Stimulated activated CD8-positive, alpha-beta memory T cell treated with anti-CD3 and anti-CD28 coated beads, Interleukin-15, amount 100 ng/mL, for 24 hours (primary cell): ENCODE results near the gene SLC30A3.
"Not testable (repeated sequence)": the region's sequence is repeated elsewhere in the genome, so short reads cannot be mapped to it uniquely, and the experiment has no call there.

Experiments used
- DNase-seq: peaks from one replicate; pipeline ENCODE4 v3.0.0-alpha.2; 2020; ENCODE audit warnings: low read depth

Gene SLC30A3, protein sequence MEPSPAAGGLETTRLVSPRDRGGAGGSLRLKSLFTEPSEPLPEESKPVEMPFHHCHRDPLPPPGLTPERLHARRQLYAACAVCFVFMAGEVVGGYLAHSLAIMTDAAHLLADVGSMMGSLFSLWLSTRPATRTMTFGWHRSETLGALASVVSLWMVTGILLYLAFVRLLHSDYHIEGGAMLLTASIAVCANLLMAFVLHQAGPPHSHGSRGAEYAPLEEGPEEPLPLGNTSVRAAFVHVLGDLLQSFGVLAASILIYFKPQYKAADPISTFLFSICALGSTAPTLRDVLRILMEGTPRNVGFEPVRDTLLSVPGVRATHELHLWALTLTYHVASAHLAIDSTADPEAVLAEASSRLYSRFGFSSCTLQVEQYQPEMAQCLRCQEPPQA

DNA sequence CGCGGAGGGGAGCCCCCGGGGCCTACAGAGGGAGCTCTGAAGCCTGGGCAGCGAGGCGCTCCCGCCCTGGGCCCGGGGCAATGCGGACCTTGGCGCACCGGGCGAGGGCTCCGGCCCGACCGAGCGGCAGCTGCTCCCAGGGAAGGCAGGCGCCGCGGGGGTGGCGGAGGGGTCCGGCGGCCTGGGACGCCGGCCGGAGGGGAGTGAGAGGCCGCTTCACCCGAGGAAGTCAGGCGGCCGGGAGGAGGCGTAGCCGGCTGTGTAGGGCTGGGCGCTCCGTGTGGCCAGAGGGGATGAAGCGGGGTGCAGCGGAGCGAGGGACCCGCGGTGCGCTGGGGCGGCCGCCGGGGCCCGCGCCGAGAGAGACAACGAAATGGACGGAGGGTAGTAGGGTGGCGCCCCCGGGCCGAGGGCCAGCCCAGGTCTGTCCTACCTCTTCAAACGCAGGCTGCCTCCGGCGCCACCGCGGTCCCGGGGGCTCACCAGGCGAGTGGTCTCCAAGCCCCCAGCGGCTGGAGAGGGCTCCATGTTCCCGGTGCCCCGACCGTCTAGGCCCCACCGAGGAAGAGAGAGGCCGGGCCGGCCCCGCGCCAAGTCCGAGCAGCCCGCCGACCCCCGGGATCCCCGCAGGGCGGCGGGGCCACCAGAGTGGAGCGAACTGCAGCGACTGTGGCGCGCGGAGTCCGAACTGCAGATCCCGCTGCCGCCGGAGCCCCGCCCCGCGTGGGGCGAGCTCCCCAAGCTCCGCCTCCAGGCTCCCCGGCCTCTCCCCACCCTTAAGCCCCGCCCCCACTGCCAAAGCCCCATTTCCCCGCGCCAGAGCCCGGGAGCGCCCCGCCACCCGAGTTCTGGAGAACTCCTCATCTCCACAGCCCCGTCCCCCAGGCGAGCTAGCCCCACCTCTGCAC is at the start of gene SLC30A3:
SLC30A3 (minus strand) TSS at position 669 of the 908 bp plus-strand sequence; CDS start at position 528, 141 bp downstream.
- peak; percentile 47 for DNase-seq

DNA sequence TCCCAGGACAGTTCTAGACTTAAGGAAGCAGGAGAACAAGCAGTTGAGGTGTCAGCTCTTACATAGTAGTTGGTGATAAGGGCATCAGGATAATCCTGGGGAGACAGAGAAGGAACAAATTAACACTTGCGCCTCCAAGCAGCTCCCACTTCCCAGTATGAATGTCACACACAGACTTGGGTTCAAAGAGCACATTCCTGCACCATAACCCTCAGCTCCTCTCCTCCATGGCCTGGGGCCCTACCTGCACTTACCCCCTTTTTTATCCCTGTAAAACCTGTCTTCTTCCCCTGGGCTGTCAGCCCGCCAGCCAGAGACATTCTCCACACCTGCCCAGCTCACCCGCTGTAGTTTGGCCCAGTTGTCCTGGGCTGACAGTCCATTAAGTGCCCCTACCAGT is 49.3 kb upstream of the SLC30A3 start:
- no peak for DNase-seq

DNA sequence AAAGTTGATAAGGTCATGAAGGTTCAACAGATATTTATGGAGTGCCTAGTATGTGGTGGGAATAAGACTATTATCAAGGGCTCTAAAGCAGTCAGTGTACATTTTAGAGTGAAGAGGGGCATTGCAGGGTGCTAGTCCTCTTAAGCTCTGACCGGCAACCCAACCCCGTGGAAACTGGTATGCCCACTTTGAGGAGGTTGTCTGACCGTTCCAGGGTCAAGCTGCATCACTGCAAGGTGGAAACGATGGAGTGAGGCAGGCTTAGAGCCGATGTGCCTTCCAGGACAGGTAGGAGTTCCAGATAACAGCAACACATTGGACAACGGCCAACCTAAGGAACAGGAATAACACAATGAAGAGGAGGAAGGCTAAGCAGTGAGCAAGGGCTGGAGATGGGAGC is 46.8 kb upstream of the SLC30A3 start:
- no peak for DNase-seq

DNA sequence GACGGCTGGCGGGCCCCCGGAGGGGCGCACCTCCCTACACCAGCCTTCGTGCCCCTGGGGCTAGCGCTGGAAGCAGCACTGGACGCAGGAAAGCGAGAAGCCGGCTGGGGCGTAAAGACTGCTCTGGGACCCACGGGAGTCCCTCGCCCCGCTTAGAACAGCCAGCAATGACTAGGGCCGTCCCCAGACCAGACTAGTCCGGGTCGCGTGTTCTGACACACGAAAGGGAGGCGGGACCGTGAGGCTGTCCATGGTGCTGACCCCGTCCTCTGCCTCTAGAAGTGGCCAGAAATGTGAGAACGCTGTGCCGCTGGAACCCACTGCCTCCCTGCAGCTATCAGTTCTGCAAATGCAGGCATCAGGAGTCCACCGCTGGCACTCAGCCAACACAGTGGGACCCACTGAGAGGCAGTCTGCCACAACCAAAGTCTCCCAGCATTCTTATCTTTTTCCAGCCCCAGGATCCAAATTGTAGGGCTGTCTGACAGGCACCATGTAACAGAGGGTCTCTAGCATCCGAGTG is 45.6 kb upstream of the SLC30A3 start, which contains the start of gene UCN:
UCN (minus strand) TSS at position 87 of the 523 bp plus-strand sequence. CDS start 550 bp downstream, outside the sequence.
- no peak for DNase-seq

DNA sequence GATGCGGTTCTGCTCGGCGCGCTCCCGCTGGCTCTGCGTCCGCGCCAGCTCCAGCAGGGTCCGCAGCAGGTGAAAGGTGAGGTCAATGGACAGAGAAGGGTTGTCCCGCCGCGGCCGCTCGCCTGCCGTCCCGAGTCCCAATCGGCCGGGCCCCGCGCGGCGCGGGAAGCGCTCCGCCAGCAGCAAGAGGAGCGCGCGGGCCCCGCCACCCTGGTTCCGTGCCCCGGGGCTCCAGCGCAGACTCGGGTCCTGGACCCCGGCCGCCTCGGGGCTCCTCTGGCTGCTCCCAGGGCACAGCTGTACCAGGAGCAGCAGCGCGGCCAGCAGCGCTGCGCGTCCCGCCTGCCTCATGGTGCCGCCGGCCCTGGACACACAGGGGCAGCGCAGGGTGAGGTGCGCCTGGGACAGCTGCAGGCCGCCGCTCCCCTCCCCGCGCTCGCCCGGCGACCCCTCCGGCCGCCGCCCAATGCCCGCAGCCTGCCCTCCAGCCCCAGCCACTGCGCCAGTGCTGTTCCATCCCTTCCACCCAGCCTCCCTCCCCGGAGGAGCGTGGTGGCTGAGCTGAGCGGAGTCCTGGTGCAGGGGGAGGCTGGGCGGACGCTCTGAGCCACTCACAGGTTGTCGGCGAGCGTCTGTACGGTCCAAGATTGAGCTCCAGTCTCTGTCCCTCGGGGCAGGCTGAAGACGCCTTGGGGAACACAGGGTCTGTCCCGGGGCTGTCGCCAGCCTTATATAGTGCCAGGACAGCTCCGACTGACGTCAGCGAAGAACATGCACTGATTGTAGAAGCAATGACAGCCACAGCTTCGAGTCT is 44.9 kb upstream of the SLC30A3 start:
- no peak for DNase-seq

DNA sequence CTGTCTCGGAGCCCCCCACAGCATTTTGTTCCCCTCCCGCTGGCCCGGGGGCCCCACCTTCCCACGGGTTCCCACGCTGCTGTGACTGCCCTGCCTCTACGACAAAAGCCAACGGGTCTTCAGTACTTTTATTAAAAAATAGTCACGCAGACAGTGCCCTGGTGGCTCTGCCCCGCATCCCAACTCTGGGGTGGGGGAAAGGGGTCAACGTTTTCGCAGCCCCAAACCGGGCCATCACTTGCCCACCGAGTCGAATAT is 44.4 kb upstream of the SLC30A3 start:
- DNase-seq, result no peak

DNA sequence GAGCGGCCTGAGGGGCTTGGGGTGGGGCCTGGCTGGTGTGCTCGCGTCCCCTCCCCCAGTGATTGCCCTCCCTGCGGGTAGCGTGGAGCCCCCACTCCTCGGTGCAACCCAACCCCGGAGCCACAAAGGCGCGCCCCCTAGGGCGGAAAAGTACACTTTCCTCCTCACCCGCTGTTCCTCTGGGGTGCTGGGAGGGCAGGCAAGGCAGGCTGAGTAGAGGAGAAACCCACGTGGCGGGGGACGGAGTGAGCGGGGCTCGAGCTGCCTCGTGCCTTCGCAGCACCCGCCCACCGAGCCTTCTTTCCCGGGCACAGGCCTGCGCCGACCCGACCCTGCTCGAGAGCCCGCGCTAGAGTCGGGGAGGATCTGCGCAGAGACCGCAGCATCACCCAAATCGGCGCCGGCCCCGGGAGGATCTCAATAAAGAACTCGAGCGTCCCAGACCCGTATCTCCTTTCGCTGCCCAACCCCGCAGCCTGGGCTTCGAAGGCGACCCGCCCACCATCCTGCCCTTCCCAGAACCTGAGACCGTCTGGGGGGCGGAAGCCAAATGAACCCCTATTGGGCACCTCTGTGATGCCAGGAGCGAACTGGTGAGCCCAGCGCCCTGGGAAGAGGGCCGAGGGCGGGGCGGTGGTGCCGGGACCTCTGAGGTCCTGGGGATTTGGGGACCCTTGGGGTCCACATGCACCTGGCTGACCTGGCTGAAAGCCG is 43.9 kb upstream of the SLC30A3 start:
- DNase-seq, result no peak

DNA sequence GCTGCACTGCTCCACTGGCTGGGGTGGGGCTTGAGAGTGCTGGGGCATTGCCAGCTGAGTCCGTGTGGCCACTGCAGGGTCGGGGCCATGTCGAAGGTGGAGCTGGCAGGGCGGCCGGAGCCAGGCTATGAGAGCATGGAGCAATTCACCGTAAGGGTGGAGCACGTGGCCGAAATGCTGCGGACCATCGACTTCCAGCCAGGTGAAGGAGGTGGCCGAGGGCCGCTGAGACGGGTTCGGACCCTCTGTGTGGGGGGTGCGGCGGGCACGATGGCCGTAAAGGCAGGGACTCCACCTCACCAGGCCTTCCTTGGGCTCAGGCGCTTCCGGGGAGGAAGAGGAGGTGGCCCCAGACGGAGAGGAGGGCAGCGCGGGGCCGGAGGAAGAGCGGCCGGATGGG is 43.3 kb upstream of the SLC30A3 start:
- no peak for DNase-seq

DNA sequence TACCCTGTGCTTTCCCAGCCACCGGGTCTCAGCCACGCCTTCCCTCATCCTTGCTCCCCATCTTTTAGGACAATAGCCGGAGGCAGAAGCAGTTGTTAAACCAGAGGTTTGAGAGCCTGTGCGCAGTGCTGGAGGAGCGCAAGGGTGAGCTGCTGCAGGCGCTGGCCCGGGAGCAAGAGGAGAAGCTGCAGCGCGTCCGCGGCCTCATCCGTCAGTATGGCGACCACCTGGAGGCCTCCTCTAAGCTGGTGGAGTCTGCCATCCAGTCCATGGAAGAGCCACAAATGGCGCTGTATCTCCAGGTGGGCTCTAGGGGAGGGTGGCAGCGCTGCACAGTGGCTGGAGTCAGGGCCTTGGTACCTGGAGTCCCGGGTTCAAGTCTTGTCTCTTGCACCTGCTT is 42.7 kb upstream of the SLC30A3 start:
- DNase-seq, result no peak

DNA sequence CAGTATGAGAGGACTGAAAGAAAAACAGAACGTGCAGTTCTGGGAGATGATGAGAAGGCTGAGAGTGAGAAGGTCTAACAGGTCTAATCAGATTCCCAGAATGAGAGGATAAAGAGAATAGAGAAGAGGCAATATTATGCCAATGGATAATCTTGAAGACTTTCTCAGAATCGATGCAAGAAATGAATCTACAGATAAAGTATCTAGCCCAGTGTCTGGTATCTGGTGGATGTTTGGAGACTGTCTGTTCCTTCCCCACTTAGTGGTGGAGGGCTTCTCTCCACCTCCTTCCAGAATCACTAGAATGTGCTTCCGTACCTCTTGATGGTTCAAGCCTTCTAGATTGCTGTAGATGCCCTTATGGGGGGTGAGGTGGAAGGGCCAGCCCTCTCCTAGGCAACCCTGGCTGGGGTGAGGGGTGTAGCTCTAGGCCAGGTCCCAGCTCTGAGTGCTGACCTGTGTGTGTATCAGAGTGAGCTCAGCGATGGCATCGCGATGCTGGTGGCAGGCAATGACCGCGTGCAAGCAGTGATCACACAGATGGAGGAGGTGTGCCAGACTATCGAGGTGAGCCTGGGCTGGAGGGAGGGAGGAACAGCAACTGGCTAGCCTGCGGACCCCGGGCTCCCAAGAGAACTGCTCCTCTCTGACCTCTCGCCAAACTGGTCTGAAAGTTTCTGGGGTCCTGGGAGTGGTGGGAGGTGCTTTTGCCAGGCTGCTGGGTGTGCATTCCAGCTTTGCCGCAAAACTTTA is 41.8 kb upstream of the SLC30A3 start:
- DNase-seq, result no peak

DNA sequence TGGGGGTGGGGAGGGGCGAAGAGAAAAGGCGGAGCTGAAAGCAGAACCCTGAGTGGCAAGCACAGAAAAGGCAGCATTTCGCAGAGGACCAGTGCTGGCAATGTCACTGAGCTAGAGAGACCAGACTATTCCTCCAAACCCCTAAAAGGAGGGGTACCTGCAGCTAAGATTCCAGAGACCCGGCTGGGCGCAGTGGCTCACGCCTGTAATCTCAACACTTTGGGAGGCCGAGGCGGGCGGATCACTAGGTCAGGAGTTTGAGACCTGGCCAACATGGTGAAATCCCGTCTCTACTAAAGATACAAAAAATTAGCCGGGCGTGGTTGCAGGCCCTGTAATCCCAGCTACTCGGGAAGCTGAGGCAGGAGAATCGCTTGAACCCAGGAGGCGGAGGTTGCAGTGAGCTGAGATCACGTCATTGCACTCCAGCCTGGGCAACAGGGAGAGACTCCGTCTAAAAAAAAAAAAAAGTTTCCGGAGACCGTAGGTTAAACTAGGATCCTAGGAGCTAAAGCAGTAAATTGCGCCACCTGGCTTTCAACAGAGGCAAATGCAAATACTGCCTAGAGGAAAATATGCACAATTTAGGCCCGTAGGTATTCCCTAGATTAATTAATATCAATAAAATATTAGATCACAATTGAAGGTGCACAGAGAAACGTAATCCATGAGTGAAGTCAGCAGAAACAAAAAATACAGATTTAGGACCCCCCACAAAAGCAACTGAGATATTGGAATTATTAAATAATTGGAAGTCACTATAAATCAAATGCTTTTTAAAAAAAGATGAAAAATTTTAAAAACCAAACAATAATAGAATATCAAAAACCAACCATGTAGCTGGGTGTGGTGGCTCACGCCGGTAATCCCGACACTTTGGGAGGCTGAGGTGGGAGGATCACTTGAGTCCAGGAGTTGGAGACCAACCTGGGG is 40.5 kb upstream of the SLC30A3 start:
- no peak for DNase-seq

DNA sequence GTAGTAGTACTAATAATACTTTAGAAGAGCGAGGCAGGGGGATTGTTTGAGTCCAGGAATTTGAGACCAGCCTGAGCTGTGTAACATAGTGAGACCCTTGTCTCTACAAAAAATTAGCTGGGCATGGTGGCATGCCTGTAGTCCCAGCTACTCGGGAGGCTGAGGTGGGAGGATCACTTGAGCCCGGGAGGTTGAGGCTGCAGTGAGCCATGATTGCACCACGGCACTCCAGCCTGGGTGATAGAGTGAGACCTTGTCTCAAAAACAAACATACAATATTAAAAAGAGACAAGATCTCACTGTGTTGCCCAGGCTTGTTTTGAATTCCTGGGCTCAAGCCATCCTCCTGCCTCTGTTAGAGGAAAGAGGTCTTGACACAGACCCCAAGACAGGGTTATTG is 37.8 kb upstream of the SLC30A3 start:
- DNase-seq, result not testable (repeated sequence)

DNA sequence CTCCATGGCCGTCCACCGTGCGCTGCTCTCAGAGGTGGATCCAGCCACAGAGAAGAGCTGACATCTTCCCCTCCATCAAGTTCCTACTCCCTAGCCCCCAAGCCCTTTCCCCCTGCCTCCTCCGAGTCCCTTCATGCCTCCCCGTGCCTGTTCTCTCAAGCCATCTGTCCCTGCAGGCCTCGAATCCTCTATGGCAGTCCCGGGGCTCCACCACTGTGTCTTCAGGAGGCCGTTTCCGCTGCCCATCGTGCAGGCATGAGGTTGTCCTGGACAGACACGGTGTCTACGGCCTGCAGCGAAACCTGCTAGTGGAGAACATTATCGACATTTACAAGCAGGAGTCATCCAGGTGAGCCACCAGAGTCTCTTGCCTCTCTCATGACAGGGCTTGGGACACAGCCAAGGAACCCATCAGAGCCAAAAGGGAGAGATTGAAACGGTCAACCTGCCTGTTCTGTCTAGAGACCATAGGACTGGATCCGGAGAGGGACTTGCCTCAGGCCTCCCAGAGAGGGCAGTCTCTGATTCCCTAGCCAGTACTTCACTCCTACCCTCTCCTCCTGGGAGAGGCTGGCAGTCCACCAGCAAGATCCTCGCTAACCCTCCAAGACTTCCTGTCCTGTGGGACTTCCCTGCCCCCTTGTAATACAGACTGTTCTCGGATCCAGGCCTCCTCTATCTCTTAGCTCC is 35.7 kb upstream of the SLC30A3 start:
- no peak for DNase-seq

DNA sequence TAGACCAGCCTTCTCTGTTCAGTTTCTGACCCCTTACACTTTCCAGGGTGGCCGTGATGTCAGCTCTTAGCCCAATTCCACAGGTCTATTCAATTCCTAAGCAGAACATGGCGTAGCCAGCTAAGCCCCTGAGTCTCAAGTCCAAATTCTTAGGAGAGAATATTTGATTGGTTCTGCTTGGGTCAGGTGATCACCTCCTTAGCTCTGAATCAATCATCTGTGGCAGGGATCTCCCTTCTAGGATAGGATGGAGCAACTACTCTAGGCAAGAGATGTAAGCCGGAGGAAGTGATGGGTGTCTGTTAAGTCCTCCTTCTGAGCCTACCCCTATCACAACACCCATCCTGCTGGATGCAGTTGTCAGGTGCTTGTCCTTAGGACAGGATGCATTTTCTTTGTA is 34.3 kb upstream of the SLC30A3 start:
- no peak for DNase-seq

DNA sequence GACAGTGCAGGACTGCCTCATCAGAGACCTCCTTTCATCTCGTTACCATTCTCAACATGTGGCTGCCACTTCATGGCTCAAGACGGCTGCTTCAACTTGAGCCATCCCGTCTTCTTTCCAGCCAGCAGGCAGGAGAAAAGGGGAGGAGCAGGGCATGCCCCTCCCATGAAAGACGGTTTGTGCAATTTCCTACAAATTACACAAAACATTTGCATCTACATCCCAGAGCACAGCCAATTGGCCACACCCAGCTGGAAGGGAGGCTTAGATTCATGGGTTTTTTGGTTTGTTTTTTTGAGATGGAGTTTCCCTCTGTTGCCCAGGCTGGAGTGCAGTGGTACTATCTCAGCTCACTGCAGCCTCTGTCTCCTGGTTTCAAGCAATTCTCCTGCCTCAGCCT is 33.6 kb upstream of the SLC30A3 start:
- DNase-seq, result no peak

DNA sequence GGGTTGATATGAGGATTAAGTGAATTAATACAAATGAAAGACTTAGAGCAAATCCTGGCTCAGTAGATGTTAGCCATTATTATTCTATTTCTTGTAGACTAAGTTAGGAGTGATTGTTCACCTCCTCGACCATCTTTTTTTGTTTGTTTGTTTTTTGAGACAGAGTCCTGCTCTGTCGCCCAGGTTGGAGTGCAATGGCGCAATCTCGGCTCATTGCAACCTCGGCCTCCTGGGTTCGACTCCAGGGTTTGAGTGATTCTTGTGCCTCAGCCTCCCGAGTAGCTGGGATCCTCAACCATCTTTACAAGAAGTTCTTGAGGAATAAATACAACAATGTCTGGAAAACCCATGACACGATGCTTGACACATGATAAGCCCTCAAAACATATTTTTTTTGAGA is 32.1 kb upstream of the SLC30A3 start:
- DNase-seq, result no peak

DNA sequence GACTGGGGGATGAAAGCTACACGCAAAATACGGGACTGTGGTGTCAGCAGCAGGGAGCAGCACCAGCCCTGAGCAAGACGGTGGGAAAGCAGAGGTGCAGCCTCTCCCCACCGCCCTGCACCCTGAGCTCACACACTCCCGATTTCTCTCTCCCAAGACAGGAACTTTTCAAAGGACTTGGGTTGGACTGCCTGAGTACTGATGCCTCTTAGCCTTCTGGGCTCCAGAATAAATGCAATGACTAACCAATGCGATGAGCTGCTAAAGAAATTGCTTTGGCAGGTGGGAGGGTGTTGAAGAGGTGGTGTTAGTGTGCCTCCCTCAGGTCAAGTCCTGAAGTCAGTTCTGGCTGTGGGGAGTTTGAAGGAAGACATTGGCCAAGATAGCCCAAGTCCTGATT is 29.0 kb upstream of the SLC30A3 start:
- DNase-seq, result no peak

DNA sequence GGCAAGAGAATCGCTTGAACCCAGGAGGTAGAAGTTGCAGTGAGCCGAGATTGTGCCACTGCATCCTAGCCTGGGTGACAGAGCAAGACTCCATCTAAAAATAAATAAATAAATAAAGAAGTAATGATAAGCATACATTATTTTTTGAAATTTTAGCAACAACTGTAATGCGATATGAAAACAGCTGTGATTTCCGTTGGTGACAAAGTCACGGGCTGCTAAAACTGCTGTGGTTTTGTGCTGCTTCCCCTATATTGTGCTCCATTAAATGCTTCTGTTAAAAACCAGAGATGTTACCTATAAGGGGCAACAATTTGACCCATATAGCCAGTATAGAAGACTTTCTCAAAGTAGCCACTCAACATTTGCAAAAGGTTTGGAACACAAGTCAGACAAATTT is 27.7 kb upstream of the SLC30A3 start:
- DNase-seq, result no peak

DNA sequence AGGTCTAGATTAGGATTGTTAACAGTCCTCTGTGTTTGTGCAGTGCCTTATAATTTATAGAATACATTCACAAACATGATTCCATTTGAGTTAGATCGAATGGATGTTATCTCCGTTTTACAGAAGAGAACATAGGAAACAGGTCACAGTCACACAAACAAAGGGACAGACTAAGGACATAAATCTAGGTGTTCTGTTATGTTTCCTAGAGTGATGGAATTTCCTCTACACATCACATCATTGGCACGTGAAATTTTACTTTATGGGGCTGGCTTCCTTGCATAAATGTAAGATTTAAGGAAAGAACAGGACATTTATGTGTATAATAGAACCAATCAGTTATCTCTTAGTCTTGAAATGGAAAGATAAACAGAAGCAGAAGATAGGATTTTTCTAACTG is 25.8 kb upstream of the SLC30A3 start:
- DNase-seq, result no peak
